Effector memory CD4-positive, alpha-beta T cell (primary cell): Measurements from ENCODE around the gene SUGCT.

Source experiments
- DNase-seq, 3 donors: peaks; one replicate each; pipeline ENCODE4 v3.0.0-alpha.2; 2020
- H3K27ac ChIP-seq: 2 replicates; pipeline ENCODE4 v1.7.0; 2013; ENCODE audit warnings: mild to moderate bottlenecking, low read length, moderate library complexity; ENCODE audit not compliant: insufficient read depth, poor library complexity, severe bottlenecking
- H3K27me3 ChIP-seq: replicated peaks from 2 replicates; pipeline ENCODE4 v1.7.0; 2013; ENCODE audit warnings: mild to moderate bottlenecking, low read length; ENCODE audit not compliant: insufficient read depth, control insufficient read depth, poor library complexity, severe bottlenecking
- H3K36me3 ChIP-seq: 2 replicates; pipeline ENCODE4 v1.7.0; 2013; ENCODE audit warnings: mild to moderate bottlenecking, low read length, moderate library complexity; ENCODE audit not compliant: control insufficient read depth, insufficient read depth
- H3K4me1 ChIP-seq: 2 replicates; pipeline ENCODE4 v1.7.0; 2013; ENCODE audit warnings: low read length, mild to moderate bottlenecking; ENCODE audit not compliant: control insufficient read depth, insufficient read depth, poor library complexity, severe bottlenecking
- H3K4me3 ChIP-seq: 2 replicates; pipeline ENCODE4 v1.7.0; 2013; ENCODE audit warnings: low read length, low read depth, mild to moderate bottlenecking; ENCODE audit not compliant: insufficient read depth, poor library complexity, severe bottlenecking
- H3K9me3 ChIP-seq: 2 replicates; pipeline ENCODE4 v1.7.0; 2013; ENCODE audit warnings: mild to moderate bottlenecking, low read length, moderate library complexity; ENCODE audit not compliant: control insufficient read depth

Gene SUGCT

DNA sequence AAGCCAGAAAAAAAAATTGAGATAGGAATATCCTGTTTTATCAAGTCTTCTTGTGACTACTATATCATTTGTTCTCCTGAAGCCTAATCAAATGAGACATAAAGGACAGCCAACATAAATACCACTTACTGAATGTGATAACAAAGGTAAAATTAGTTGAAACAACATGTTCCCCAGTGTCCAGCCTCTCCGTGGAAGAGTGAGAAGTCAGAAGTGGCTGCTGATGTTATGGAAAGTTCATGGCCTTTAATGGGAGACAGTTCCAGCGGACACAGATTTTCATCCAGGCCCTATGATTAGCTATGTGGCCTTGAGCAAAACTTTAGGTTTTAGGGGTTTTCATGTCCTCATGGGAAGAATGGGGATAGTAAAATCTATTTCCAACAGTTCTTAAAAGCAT is 724.3 kb downstream of the SUGCT start:
- Histone ChIP-seq H3K27me3 (no peaks in the 10 kb centered on the region), H3K4me1 (no peaks in the 10 kb centered on the region), H3K9me3 (no peaks in the 10 kb centered on the region), H3K4me3 (no peak overlapping the region), H3K27ac (no peak overlapping the region), H3K36me3 (no peaks in the 10 kb centered on the region)
- DNase-seq: no peak

- Histone ChIP-seq H3K27ac (no peak overlapping the region), H3K27me3 (no peaks in the 10 kb centered on the region), H3K9me3 (no peaks in the 10 kb centered on the region), H3K4me1 (no peaks in the 10 kb centered on the region), H3K4me3 (no peak overlapping the region), H3K36me3 (no peaks in the 10 kb centered on the region)
- no peak for DNase-seq
Observed at GRCh38 chr7:40859965-40860543, 725.2 kb downstream of the SUGCT start.

GRCh38 chr7:40865441-40866233 is 730.8 kb downstream of the SUGCT start:
- no peak for DNase-seq

DNA sequence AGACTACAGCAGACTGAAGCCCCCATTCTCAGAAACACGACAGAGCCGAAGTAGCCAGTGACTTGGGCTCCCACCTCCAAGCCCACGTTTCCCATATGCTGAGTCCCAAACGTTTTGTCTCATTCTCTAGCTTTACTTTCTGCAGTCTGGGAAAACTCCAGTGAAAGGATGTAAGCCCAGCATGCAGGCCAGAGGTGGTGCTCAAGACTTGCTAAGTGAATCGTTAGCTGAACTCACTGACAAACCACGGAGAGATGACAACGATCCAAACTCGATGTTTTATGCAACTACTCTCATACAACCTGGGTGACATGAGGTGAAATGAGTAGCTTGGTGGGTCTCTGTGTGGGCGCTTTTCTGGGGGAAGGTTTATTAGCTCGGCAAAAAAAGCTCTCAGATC is 731.8 kb downstream of the SUGCT start:
- Histone ChIP-seq H3K36me3 (no peaks in the 10 kb centered on the region), H3K4me1 (no peaks in the 10 kb centered on the region), H3K4me3 (no peak overlapping the region), H3K9me3 (no peaks in the 10 kb centered on the region), H3K27me3 (no peaks in the 10 kb centered on the region), H3K27ac (no peak overlapping the region)
- DNase-seq: no peak

More at GRCh38 chr7:40865441-40866233, 730.8 kb downstream of the SUGCT start:
- H3K27ac ChIP-seq: no peak overlapping the region
- no peaks in the 10 kb centered on the region for H3K36me3 ChIP-seq
- no peaks in the 10 kb centered on the region for H3K4me1 ChIP-seq
- H3K9me3 ChIP-seq: no peaks in the 10 kb centered on the region
- H3K27me3 ChIP-seq: no peaks in the 10 kb centered on the region
- H3K4me3 ChIP-seq: no peak overlapping the region

- H3K4me3 ChIP-seq: no peak overlapping the region
- H3K27ac ChIP-seq: no peak overlapping the region
- no peaks in the 10 kb centered on the region for H3K27me3 ChIP-seq
- H3K4me1 ChIP-seq: no peaks in the 10 kb centered on the region
- H3K36me3 ChIP-seq: no peaks in the 10 kb centered on the region
- no peaks in the 10 kb centered on the region for H3K9me3 ChIP-seq
- DNase-seq: no peak
Observed at GRCh38 chr7:40870108-40870507, 735.3 kb downstream of the SUGCT start.

DNA sequence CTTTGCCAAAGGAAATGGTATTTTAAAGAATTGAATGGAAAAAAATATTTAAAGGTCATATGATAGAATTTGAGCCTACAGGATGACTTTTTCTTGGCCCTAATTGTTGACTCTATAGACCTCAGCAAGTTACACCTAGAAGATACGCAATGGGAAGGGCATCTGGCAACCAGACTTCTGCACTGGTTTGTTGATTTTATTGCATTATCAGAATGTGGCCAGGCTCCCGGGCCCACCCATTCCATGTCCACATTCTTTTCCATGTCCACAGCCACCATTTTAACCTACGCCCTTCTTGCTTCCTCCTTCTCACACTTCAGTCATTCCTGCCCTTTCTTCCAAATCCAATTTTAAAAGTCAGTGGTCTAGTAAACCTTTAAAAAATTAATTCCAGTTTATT is 738.4 kb downstream of the SUGCT start:
- Histone ChIP-seq H3K4me3 (no peak overlapping the region), H3K27ac (no peak overlapping the region), H3K36me3 (no peaks in the 10 kb centered on the region), H3K4me1 (no peaks in the 10 kb centered on the region), H3K9me3 (no peaks in the 10 kb centered on the region), H3K27me3 (no peaks in the 10 kb centered on the region)
- no peak for DNase-seq

GRCh38 chr7:40874756-40875155 is 740.0 kb downstream of the SUGCT start:
- no peak overlapping the region for H3K4me3 ChIP-seq
- no peaks in the 10 kb centered on the region for H3K27me3 ChIP-seq
- no peak overlapping the region for H3K27ac ChIP-seq
- no peak for DNase-seq
- H3K4me1 ChIP-seq: no peaks in the 10 kb centered on the region
- H3K36me3 ChIP-seq: no peaks in the 10 kb centered on the region
- no peaks in the 10 kb centered on the region for H3K9me3 ChIP-seq

- Histone ChIP-seq H3K36me3 (no peaks in the 10 kb centered on the region), H3K9me3 (no peaks in the 10 kb centered on the region)
- DNase-seq: no peak
Observed at GRCh38 chr7:40876601-40877000, 741.8 kb downstream of the SUGCT start.

GRCh38 chr7:40879941-40880543 is 745.2 kb downstream of the SUGCT start:
- Histone ChIP-seq H3K4me3 (no peak overlapping the region), H3K27ac (no peak overlapping the region), H3K27me3 (no peaks in the 10 kb centered on the region), H3K36me3 (no peaks in the 10 kb centered on the region), H3K9me3 (no peaks in the 10 kb centered on the region), H3K4me1 (no peaks in the 10 kb centered on the region)
- DNase-seq: no peak

More at GRCh38 chr7:40876601-40877000, 741.8 kb downstream of the SUGCT start:
- no peaks in the 10 kb centered on the region for H3K4me1 ChIP-seq
- no peaks in the 10 kb centered on the region for H3K27me3 ChIP-seq
- no peak overlapping the region for H3K4me3 ChIP-seq
- no peak overlapping the region for H3K27ac ChIP-seq

DNA sequence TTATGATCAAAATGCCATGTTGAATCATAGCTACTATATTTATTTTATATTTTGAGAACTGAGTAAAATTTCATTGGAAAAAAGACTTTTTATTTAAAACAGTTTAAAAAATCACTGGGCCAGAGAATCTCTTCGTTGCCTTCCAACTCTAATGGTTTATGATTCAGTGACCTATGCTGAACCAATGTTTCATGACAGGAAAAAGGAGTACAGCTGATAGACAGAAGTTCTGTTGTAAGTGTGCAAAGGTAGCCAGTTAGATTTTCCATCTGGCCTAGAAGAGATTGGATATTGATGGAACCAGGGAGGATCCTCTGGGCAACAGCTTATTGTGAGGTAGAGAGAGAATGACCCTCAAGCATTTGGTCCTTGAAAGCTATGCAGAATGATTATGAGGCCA is 745.8 kb downstream of the SUGCT start:
- Histone ChIP-seq H3K4me3 (no peak overlapping the region), H3K27me3 (no peaks in the 10 kb centered on the region), H3K9me3 (no peaks in the 10 kb centered on the region), H3K36me3 (no peaks in the 10 kb centered on the region), H3K4me1 (no peaks in the 10 kb centered on the region), H3K27ac (no peak overlapping the region)
- no peak for DNase-seq
